Regular cardiac myocyte (primary cell): ENCODE measurements around the gene ARHGAP42. TPM values are rescaled to one million over a fixed set of nuclear protein-coding genes. Genes with fewer than 3 reads are reported as not detected.

ENCODE experiments used
- total RNA-seq: library from RNA; depleted of rRNA; stranded (reverse); fragments of >200 nt; gene quantifications from 2 replicates; pipeline ENCODE4 v1.2.3, GENCODE V29; 2014

ARHGAP42 gene, protein sequence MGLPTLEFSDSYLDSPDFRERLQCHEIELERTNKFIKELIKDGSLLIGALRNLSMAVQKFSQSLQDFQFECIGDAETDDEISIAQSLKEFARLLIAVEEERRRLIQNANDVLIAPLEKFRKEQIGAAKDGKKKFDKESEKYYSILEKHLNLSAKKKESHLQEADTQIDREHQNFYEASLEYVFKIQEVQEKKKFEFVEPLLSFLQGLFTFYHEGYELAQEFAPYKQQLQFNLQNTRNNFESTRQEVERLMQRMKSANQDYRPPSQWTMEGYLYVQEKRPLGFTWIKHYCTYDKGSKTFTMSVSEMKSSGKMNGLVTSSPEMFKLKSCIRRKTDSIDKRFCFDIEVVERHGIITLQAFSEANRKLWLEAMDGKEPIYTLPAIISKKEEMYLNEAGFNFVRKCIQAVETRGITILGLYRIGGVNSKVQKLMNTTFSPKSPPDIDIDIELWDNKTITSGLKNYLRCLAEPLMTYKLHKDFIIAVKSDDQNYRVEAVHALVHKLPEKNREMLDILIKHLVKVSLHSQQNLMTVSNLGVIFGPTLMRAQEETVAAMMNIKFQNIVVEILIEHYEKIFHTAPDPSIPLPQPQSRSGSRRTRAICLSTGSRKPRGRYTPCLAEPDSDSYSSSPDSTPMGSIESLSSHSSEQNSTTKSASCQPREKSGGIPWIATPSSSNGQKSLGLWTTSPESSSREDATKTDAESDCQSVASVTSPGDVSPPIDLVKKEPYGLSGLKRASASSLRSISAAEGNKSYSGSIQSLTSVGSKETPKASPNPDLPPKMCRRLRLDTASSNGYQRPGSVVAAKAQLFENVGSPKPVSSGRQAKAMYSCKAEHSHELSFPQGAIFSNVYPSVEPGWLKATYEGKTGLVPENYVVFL
- 13.0 and 16.1 TPM in 2 replicates for total RNA-seq

DNA sequence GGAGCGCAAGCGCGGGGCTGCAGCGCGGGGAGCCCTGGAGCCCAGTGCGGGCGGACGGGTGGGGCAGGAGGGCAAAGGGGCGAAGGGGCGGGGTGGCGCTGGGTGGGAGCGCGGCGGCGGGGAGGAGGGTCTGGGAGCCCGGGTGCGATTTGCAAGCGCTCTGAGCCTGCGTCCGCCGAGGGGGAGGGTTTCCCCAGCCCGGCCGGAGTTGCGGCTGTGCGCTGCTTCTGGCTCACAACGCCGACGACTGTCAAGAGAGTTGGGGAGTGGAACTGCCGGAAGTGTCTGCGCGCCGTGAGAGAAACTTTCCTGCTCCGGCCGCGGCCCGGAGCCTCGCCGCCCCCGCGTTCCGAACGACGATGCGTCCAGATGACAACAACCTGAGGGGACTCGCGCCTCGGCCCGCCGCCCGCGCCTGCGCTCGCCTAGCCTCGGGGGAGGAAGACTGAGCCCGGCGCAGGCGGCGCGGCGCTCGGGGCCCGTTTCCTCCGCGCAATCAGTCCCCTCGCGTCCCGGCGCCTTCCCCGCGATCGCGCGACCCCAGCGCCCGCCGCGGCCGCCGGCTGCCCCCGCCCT, at the start of gene ARHGAP42:
ARHGAP42 (plus strand) TSS at position 235 of the 576 bp plus-strand sequence. CDS start 391 bp downstream, outside the sequence.

